ENCODE results near the gene POC1A. TPM values are rescaled to one million over a fixed set of nuclear protein-coding genes. Genes with fewer than 3 reads are reported as not detected.

POC1A gene
- polyA plus RNA-seq, 1 donor from 2014 or later = 1.3 TPM

DNA sequence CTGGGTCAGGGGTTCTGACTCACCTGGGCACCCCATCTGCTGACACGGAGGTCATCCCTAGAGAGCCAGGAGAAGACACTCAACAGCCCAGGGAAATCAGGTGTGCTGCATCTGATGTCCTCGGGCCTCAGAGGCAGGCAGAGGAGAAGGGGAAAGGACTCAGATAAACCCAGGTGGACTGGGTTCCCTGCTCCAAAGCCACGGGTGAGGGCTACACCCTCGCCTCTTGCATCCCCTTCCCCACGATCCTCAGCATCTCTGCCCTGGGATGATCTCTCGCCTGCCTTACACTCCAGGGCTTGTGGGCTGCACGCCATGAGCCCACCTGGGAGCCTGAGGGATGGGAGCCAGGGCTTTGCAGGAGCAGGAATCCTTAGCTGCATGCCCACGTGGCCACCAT lies 89.7 kb downstream of the POC1A start:
- H3K9me2 ChIP-seq (ENCODE audit: insufficient read depth, low read length) = no peaks in the 10 kb centered on the region
- H3K27me3 ChIP-seq (ENCODE audit: insufficient read depth, low read depth, low read length) = no peaks in the 10 kb centered on the region
- no peak overlapping the region for H3K4me2 ChIP-seq (ENCODE audit: low read length)
- H2AFZ ChIP-seq (ENCODE audit: low read depth, low read length) = no peak overlapping the region
- no peak overlapping the region for H3K27ac ChIP-seq (ENCODE audit: low read length)
- H3K9ac ChIP-seq (ENCODE audit: low read length) = no peak overlapping the region
- H3K4me3 ChIP-seq (ENCODE audit: low read length) = no peak overlapping the region
- no peaks in the 10 kb centered on the region for H3K36me3 ChIP-seq (ENCODE audit: insufficient read depth, low read length)
- no peaks in the 10 kb centered on the region for H4K20me1 ChIP-seq (ENCODE audit: insufficient read depth)
- no peaks in the 10 kb centered on the region for H3K9me3 ChIP-seq (ENCODE audit: low read length)
- TF ChIP-seq, protein P1, sequence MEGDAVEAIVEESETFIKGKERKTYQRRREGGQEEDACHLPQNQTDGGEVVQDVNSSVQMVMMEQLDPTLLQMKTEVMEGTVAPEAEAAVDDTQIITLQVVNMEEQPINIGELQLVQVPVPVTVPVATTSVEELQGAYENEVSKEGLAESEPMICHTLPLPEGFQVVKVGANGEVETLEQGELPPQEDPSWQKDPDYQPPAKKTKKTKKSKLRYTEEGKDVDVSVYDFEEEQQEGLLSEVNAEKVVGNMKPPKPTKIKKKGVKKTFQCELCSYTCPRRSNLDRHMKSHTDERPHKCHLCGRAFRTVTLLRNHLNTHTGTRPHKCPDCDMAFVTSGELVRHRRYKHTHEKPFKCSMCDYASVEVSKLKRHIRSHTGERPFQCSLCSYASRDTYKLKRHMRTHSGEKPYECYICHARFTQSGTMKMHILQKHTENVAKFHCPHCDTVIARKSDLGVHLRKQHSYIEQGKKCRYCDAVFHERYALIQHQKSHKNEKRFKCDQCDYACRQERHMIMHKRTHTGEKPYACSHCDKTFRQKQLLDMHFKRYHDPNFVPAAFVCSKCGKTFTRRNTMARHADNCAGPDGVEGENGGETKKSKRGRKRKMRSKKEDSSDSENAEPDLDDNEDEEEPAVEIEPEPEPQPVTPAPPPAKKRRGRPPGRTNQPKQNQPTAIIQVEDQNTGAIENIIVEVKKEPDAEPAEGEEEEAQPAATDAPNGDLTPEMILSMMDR (IDR thresholded peaks at IDR 0.05; ENCODE audit: poor library complexity, severe bottlenecking) = no peak
- TF ChIP-seq, protein P2, sequence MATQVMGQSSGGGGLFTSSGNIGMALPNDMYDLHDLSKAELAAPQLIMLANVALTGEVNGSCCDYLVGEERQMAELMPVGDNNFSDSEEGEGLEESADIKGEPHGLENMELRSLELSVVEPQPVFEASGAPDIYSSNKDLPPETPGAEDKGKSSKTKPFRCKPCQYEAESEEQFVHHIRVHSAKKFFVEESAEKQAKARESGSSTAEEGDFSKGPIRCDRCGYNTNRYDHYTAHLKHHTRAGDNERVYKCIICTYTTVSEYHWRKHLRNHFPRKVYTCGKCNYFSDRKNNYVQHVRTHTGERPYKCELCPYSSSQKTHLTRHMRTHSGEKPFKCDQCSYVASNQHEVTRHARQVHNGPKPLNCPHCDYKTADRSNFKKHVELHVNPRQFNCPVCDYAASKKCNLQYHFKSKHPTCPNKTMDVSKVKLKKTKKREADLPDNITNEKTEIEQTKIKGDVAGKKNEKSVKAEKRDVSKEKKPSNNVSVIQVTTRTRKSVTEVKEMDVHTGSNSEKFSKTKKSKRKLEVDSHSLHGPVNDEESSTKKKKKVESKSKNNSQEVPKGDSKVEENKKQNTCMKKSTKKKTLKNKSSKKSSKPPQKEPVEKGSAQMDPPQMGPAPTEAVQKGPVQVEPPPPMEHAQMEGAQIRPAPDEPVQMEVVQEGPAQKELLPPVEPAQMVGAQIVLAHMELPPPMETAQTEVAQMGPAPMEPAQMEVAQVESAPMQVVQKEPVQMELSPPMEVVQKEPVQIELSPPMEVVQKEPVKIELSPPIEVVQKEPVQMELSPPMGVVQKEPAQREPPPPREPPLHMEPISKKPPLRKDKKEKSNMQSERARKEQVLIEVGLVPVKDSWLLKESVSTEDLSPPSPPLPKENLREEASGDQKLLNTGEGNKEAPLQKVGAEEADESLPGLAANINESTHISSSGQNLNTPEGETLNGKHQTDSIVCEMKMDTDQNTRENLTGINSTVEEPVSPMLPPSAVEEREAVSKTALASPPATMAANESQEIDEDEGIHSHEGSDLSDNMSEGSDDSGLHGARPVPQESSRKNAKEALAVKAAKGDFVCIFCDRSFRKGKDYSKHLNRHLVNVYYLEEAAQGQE (IDR thresholded peaks at IDR 0.05; ENCODE audit: borderline replicate concordance) = no peak
- no peak for TF ChIP-seq TAF1 (IDR thresholded peaks at IDR 0.05; ENCODE audit: low read depth)
- no peak for TF ChIP-seq SMC3 (conservative IDR thresholded peaks at IDR 0.05; ENCODE audit: poor library complexity)
- no peak for TF ChIP-seq EZH2 (IDR thresholded peaks at IDR 0.05; ENCODE audit: borderline replicate concordance, insufficient read depth, low read length, poor library complexity, severe bottlenecking)
- TF ChIP-seq RAD21 (conservative IDR thresholded peaks at IDR 0.05) = no peak
- TF ChIP-seq POLR2AphosphoS5 (IDR thresholded peaks at IDR 0.05) = no peak
- TF ChIP-seq EP300 (conservative IDR thresholded peaks at IDR 0.05; ENCODE audit: poor library complexity, severe bottlenecking) = no peak
- TF ChIP-seq MXI1 (conservative IDR thresholded peaks at IDR 0.05; ENCODE audit: poor library complexity, severe bottlenecking) = no peak
- no peaks in the 10 kb centered on the region for H3K79me2 ChIP-seq (replicated peaks; ENCODE audit: insufficient read depth, low read length)
- no peaks in the 10 kb centered on the region for H3F3A ChIP-seq (ENCODE audit: insufficient read depth, low read length, poor library complexity, severe bottlenecking)

DNA sequence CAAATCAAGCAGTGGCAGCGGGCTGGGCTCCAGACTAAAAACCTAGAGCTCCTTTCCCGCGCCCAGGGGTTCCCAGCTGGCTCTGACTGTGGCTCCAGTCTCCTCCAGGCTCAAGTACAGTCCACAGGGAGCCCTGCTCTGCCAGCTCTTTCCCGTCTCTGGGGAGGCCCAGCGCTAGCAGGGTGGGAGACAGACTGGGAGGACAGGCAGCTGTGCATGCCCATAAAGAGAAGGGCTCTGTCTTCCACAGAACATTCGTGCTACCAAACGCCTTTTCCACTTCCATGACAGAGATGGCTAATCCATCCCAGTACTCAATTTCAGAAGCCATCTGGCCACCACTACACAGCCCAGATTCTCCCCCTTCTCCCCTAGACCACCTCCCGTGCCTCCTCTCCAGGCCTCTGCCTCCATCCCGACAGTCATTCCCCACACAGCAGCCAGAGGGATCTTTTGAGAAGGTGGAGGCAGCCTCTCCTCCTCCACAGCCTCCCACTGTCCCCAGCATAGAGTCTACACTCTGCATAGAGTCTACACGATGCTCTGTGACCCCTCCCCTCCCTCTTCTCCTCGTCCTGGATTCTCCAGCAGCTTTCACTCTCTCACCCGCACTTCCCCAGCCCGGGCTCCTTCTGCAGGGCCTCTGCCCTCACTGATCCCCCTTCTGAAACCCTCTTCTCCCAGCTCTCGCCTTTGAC lies 91.0 kb downstream of the POC1A start:
- no peak overlapping the region for H3K4me2 ChIP-seq (ENCODE audit: low read length)
- H3K27me3 ChIP-seq (ENCODE audit: insufficient read depth, low read depth, low read length) = no peaks in the 10 kb centered on the region
- H2AFZ ChIP-seq (ENCODE audit: low read depth, low read length) = no peak overlapping the region
- H3K9me3 ChIP-seq (ENCODE audit: low read length) = no peaks in the 10 kb centered on the region
- no peak overlapping the region for H3K27ac ChIP-seq (ENCODE audit: low read length)
- H3K9me2 ChIP-seq (ENCODE audit: insufficient read depth, low read length) = no peaks in the 10 kb centered on the region
- no peaks in the 10 kb centered on the region for H3K79me2 ChIP-seq (replicated peaks; ENCODE audit: insufficient read depth, low read length)
- H3F3A ChIP-seq (ENCODE audit: insufficient read depth, low read length, poor library complexity, severe bottlenecking) = no peaks in the 10 kb centered on the region
- no peak overlapping the region for H3K9ac ChIP-seq (ENCODE audit: low read length)
- TF ChIP-seq, protein P2 (IDR thresholded peaks at IDR 0.05; ENCODE audit: borderline replicate concordance) = no peak
- TF ChIP-seq, protein P1 (IDR thresholded peaks at IDR 0.05; ENCODE audit: poor library complexity, severe bottlenecking) = no peak
- TF ChIP-seq EZH2 (IDR thresholded peaks at IDR 0.05; ENCODE audit: borderline replicate concordance, insufficient read depth, low read length, poor library complexity, severe bottlenecking) (no peak), MXI1 (conservative IDR thresholded peaks at IDR 0.05; ENCODE audit: poor library complexity, severe bottlenecking) (no peak), SMC3 (conservative IDR thresholded peaks at IDR 0.05; ENCODE audit: poor library complexity) (no peak), EP300 (conservative IDR thresholded peaks at IDR 0.05; ENCODE audit: poor library complexity, severe bottlenecking) (no peak), TAF1 (IDR thresholded peaks at IDR 0.05; ENCODE audit: low read depth) (no peak), RAD21 (conservative IDR thresholded peaks at IDR 0.05) (no peak), POLR2AphosphoS5 (IDR thresholded peaks at IDR 0.05) (no peak)
- no peaks in the 10 kb centered on the region for H4K20me1 ChIP-seq (ENCODE audit: insufficient read depth)
- H3K4me3 ChIP-seq (ENCODE audit: low read length) = no peak overlapping the region
- no peaks in the 10 kb centered on the region for H3K36me3 ChIP-seq (ENCODE audit: insufficient read depth, low read length)

Measured in neural cell (in vitro differentiated cells).